ENCODE measurements around the gene CTAG1B. TPM values are rescaled to one million over a fixed set of nuclear protein-coding genes. Genes with fewer than 3 reads are reported as not detected.

CTAG1B gene
- polyA plus RNA-seq, 3 donors = not detected

- no peaks in the 10 kb centered on the region for H3K36me3 ChIP-seq (replicated peaks in 1 of 2; ENCODE audit: control insufficient read depth in 1 of 2, insufficient read depth in 2 of 2, low read length in 2 of 2)
- intact Hi-C loops (cut with micrococcal nuclease) = no loop called here
- no peaks in the 10 kb centered on the region for H3K79me2 ChIP-seq (ENCODE audit: insufficient read depth, low read length)
- DNase-seq = no peak
- H3K9me3 ChIP-seq (replicated peaks in 1 of 2; ENCODE audit: control insufficient read depth in 1 of 2, insufficient read depth in 1 of 2, low read length in 2 of 2) = no peaks in the 10 kb centered on the region
- WGBS (ENCODE audit: insufficient coverage) = no CpG with 5 or more reads among the region's 13 CpGs
- H2AFZ ChIP-seq (ENCODE audit: insufficient read depth, low read depth, low read length, poor library complexity, severe bottlenecking) = no peak overlapping the region
- no peak for TF ChIP-seq CTCF (IDR thresholded peaks at IDR 0.05)
- no peak overlapping the region for H3K9ac ChIP-seq (ENCODE audit: insufficient read depth, low read length, poor library complexity, severe bottlenecking)
- no peak overlapping the region for H3K4me3 Mint-ChIP-seq
- H3K4me3 ChIP-seq (replicated peaks in 1 of 3; ENCODE audit: low read depth in 2 of 3, low read length in 3 of 3) = no peak overlapping the region
- no peaks in the 10 kb centered on the region for H3K27me3 ChIP-seq (ENCODE audit: control insufficient read depth in 2 of 2, insufficient read depth in 2 of 2, low read length in 2 of 2)
- peaks cover 0 to 15% (median 0%) of the 10 kb centered on the region in 7 donors for H3K9me3 Mint-ChIP-seq
- H3K4me1 ChIP-seq (ENCODE audit: control insufficient read depth in 1 of 2, insufficient read depth in 2 of 2, low read length in 2 of 2) = peaks cover 6 to 12% of the 10 kb centered on the region in 2 donors
- no peak overlapping the region for H3K4me2 ChIP-seq (replicated peaks; ENCODE audit: extremely low read depth, low read length, poor library complexity, severe bottlenecking)
- H3K27me3 Mint-ChIP-seq (ENCODE audit: low read depth in 3 of 3) = peaks cover 0 to 1% (median 1%) of the 10 kb centered on the region in 3 donors
- H4K20me1 ChIP-seq (ENCODE audit: insufficient read depth, low read length) = no peaks in the 10 kb centered on the region
- no peak overlapping the region for H3K27ac Mint-ChIP-seq
- no peak overlapping the region for H3K27ac ChIP-seq (ENCODE audit: low read depth in 1 of 2, low read length in 2 of 2)
- H3K36me3 Mint-ChIP-seq = no peaks in the 10 kb centered on the region
- peaks cover 24% of the 10 kb centered on the region for H3K4me1 Mint-ChIP-seq
Measured at GRCh38 chrX:154602226-154602625, 16.9 kb downstream of the CTAG1B start.

- H3K4me3 ChIP-seq (replicated peaks in 1 of 3; ENCODE audit: low read depth in 2 of 3, low read length in 3 of 3) = no peak overlapping the region
- no peak overlapping the region for H3K9ac ChIP-seq (ENCODE audit: insufficient read depth, low read length, poor library complexity, severe bottlenecking)
- H3K27me3 ChIP-seq (ENCODE audit: control insufficient read depth in 2 of 2, insufficient read depth in 2 of 2, low read length in 2 of 2) = no peaks in the 10 kb centered on the region
- Mint-ChIP-seq H3K27ac (no peak overlapping the region), H3K9me3 (peaks cover 0 to 19% (median 0%) of the 10 kb centered on the region in 7 donors), H3K4me1 (peaks cover 22% of the 10 kb centered on the region), H3K4me3 (no peak overlapping the region), H3K36me3 (no peaks in the 10 kb centered on the region), H3K27me3 (ENCODE audit: low read depth in 3 of 3) (peaks cover 0 to 1% (median 0%) of the 10 kb centered on the region in 3 donors)
- H3K79me2 ChIP-seq (ENCODE audit: insufficient read depth, low read length) = no peaks in the 10 kb centered on the region
- H3K4me2 ChIP-seq (replicated peaks; ENCODE audit: extremely low read depth, low read length, poor library complexity, severe bottlenecking) = no peak overlapping the region
- H3K9me3 ChIP-seq (replicated peaks in 1 of 2; ENCODE audit: control insufficient read depth in 1 of 2, insufficient read depth in 1 of 2, low read length in 2 of 2) = no peaks in the 10 kb centered on the region
- no peak overlapping the region for H3K27ac ChIP-seq (ENCODE audit: low read depth in 1 of 2, low read length in 2 of 2)
- H3K36me3 ChIP-seq (replicated peaks in 1 of 2; ENCODE audit: control insufficient read depth in 1 of 2, insufficient read depth in 2 of 2, low read length in 2 of 2) = no peaks in the 10 kb centered on the region
- intact Hi-C loops (cut with micrococcal nuclease) = no loop called here
- TF ChIP-seq CTCF (IDR thresholded peaks at IDR 0.05) = no peak
- H3K4me1 ChIP-seq (ENCODE audit: control insufficient read depth in 1 of 2, insufficient read depth in 2 of 2, low read length in 2 of 2) = peaks cover 12 to 13% of the 10 kb centered on the region in 2 donors
- H2AFZ ChIP-seq (ENCODE audit: insufficient read depth, low read depth, low read length, poor library complexity, severe bottlenecking) = no peak overlapping the region
- 98% methylated on average over 6 of the region's 15 CpGs for WGBS (ENCODE audit: insufficient coverage)
- no peaks in the 10 kb centered on the region for H4K20me1 ChIP-seq (ENCODE audit: insufficient read depth, low read length)
- DNase-seq = no peak
Measured at GRCh38 chrX:154600759-154601374, 18.2 kb downstream of the CTAG1B start.
